Measurements from ENCODE around the gene AK8.
A peak's percentile ranks its signal among the peaks of the same experiment; 100 is the strongest.

AK8 gene

GRCh38 chr9:132877824-132878694, at the start of gene AK8:
Gene AK8, minus strand, starts transcription at chr9:132878284. Its CDS starts 29 bp downstream, at chr9:132878255.
- no peak for DNase-seq

GRCh38 chr9:132927704-132928103, 49.6 kb upstream of the AK8 start:
- DNase-seq: no peak

- no peak for DNase-seq
Observed at GRCh38 chr9:132923346-132923902, 45.3 kb upstream of the AK8 start.

GRCh38 chr9:132919614-132920268, 41.7 kb upstream of the AK8 start:
- no peak for DNase-seq

GRCh38 chr9:132914924-132915323, 36.8 kb upstream of the AK8 start:
- no peak for DNase-seq

GRCh38 chr9:132912131-132912530, 34.0 kb upstream of the AK8 start:
- DNase-seq: no peak

- DNase-seq: no peak
Observed at GRCh38 chr9:132910376-132910775, 32.3 kb upstream of the AK8 start.

GRCh38 chr9:132909311-132909710, 31.2 kb upstream of the AK8 start:
- no peak for DNase-seq

- no peak for DNase-seq
Observed at GRCh38 chr9:132908635-132909034, 30.6 kb upstream of the AK8 start.

GRCh38 chr9:132905726-132906125, 27.6 kb upstream of the AK8 start:
- no peak for DNase-seq

- DNase-seq: no peak
Observed at GRCh38 chr9:132903574-132904492, 25.7 kb upstream of the AK8 start.

GRCh38 chr9:132901858-132902831, 24.1 kb upstream of the AK8 start:
- peak in 1 of 2 experiments; percentile 62 for DNase-seq

GRCh38 chr9:132898051-132898450, 20.0 kb upstream of the AK8 start:
- DNase-seq: peak in 1 of 2 experiments; percentile 37

GRCh38 chr9:132896906-132897305, 18.8 kb upstream of the AK8 start:
- peak in 1 of 2 experiments; percentile 50 for DNase-seq

GRCh38 chr9:132896264-132896663, 18.2 kb upstream of the AK8 start:
- no peak for DNase-seq

- no peak for DNase-seq
Observed at GRCh38 chr9:132894862-132895835, 17.1 kb upstream of the AK8 start.

GRCh38 chr9:132894346-132894745, 16.3 kb upstream of the AK8 start:
- DNase-seq: no peak

GRCh38 chr9:132892400-132892799, 14.3 kb upstream of the AK8 start:
- no peak for DNase-seq

GRCh38 chr9:132888151-132888550, 10.1 kb upstream of the AK8 start:
- DNase-seq: no peak
